Type B pancreatic cell (in vitro differentiated cells): ENCODE results near the gene TPRN. TPM values are rescaled to one million over a fixed set of nuclear protein-coding genes. Genes with fewer than 3 reads are reported as not detected.

ENCODE experiments used
- DNase-seq: peaks from one replicate; pipeline ENCODE4 v3.0.0; 2021; ENCODE audit warnings: mixed read lengths; ENCODE audit not compliant: unreplicated experiment; ENCODE audit errors: extremely low spot score
- H3K27ac Mint-ChIP-seq: 2 replicates; pipeline ENCODE4 v1.8.0; 2021; ENCODE audit warnings: mild to moderate bottlenecking, mixed read lengths
- H3K27me3 Mint-ChIP-seq: 2 replicates; pipeline ENCODE4 v1.8.0; 2021; ENCODE audit warnings: mixed read lengths
- H3K36me3 Mint-ChIP-seq: 2 replicates; pipeline ENCODE4 v1.8.0; 2021; ENCODE audit warnings: mixed read lengths
- H3K4me1 Mint-ChIP-seq: one replicate; pipeline ENCODE4 v1.8.0; 2021; ENCODE audit warnings: mixed read lengths; ENCODE audit not compliant: unreplicated experiment
- H3K4me3 Mint-ChIP-seq: 2 replicates; pipeline ENCODE4 v1.8.0; 2021; ENCODE audit warnings: mild to moderate bottlenecking, mixed read lengths
- H3K9me3 Mint-ChIP-seq: 2 replicates; pipeline ENCODE4 v1.8.0; 2021; ENCODE audit warnings: mixed read lengths
- total RNA-seq: library from RNA; stranded (reverse); gene quantifications from 2 replicates; pipeline ENCODE4 v1.2.1, GENCODE V29; 2021; ENCODE audit warnings: low replicate concordance
- TF ChIP-seq, protein P1 (sequence below): fragments of 200-600 bp; sonication (generic); conservative IDR thresholded peaks from 2 replicates; pipeline ENCODE4 v1.5.0; 2021; ENCODE audit warnings: antibody characterized with exemption, mild to moderate bottlenecking

Gene TPRN
- total RNA-seq, 1 donor from 2014 or later, result 24.1 TPM

DNA sequence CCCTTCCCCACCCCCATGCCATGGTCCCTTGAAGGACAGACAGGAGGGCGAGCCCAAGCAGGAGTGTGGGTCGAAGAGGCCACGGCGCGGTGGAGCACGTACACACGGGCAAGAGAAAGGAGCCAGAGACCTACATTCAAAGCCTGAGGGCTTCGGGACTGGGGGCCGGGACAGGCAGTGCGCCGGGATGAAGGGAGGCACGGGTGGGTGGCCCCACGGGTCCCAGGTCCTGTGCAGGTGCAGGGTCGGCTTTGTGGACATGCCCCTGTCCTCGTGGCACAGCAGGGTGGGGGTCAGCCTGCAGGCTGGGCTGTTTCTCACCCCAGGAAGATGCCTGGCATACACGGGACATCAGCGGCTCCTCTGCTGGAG, 40.5 kb downstream of the TPRN start:
- H3K9me3 Mint-ChIP-seq, result no peaks in the 10 kb centered on the region
- TF ChIP-seq, protein P1, sequence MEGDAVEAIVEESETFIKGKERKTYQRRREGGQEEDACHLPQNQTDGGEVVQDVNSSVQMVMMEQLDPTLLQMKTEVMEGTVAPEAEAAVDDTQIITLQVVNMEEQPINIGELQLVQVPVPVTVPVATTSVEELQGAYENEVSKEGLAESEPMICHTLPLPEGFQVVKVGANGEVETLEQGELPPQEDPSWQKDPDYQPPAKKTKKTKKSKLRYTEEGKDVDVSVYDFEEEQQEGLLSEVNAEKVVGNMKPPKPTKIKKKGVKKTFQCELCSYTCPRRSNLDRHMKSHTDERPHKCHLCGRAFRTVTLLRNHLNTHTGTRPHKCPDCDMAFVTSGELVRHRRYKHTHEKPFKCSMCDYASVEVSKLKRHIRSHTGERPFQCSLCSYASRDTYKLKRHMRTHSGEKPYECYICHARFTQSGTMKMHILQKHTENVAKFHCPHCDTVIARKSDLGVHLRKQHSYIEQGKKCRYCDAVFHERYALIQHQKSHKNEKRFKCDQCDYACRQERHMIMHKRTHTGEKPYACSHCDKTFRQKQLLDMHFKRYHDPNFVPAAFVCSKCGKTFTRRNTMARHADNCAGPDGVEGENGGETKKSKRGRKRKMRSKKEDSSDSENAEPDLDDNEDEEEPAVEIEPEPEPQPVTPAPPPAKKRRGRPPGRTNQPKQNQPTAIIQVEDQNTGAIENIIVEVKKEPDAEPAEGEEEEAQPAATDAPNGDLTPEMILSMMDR, result no peak

DNA sequence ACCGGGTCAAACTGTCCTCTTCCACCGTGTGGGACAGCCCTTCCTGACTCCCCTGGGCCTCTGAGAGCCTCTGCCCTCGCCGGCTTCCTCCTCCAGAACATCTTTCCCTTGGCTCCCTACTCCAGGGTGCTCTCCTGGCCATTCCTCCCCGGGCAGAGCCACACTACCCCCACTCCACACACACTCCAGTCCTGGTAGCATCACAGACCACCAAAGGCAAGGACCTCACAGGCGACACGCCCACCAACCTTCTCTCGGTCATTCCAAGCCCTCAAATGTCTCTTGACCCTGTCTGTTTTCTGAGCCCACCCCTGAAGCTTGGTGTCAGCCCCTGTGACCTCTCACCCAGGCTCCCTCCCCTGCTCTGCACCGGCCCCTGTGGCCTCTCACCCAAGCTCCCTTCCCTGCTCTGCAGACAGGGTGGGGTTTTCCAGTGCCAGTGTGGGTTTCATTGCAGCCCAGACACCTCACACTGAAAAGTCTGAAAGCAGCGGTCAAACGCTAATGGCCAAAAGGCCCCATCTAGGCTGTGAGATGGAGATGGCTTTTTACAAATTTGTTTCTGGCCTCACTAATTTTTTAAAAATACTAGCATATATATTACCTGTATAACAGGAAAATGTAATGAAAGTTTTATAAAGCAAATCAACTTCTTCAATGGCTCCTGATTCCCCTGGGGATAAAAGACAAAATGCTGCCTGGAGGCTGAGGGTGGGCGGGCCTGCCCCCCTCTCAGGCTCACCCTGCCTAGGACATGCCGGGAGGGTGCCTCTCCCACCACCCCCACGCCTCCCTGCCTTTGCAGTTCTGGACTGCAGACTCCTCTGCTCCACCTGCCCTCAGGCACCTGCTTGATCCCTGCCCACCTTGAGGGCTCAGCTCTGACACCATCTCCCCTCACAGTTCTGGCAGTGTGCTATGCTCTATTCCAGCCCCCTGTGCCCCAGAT, 41.2 kb downstream of the TPRN start:
- Mint-ChIP-seq H3K9me3 (no peaks in the 10 kb centered on the region), H3K4me3 (no peak overlapping the region), H3K4me1 (no peaks in the 10 kb centered on the region), H3K27ac (no peak overlapping the region), H3K27me3 (peaks cover 77% of the 10 kb centered on the region), H3K36me3 (no peaks in the 10 kb centered on the region)
- TF ChIP-seq, protein P1, result no peak
- no peak for DNase-seq

More for the DNA sequence above, 40.5 kb downstream of the TPRN start:
- no peaks in the 10 kb centered on the region for H3K4me1 Mint-ChIP-seq
- peaks cover 77% of the 10 kb centered on the region for H3K27me3 Mint-ChIP-seq
- H3K4me3 Mint-ChIP-seq, result no peak overlapping the region
- DNase-seq, result no peak
- H3K27ac Mint-ChIP-seq, result no peak overlapping the region
- no peaks in the 10 kb centered on the region for H3K36me3 Mint-ChIP-seq

DNA sequence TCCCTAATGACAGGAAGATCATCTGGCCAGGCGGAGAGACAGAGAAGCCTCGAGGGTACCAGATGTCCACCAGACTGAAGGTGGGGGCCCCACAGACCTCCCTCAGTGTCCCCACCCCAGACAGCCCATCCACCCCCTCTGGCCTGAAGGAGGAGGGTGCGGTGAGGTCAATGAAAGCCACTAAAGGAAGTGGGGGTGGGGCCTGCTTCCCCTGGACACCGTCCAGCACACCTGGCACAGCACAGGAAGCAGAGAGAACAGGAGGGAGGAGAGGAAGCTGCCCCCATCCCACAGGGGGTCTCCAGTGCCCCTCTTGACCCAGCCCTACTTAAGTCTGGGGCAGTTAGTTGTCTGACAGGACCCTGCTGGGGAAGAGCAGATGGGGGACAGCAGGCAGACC, 41.9 kb downstream of the TPRN start:
- H3K36me3 Mint-ChIP-seq, result no peaks in the 10 kb centered on the region
- H3K27ac Mint-ChIP-seq, result no peak overlapping the region
- no peak overlapping the region for H3K4me3 Mint-ChIP-seq
- H3K4me1 Mint-ChIP-seq, result no peaks in the 10 kb centered on the region
- no peaks in the 10 kb centered on the region for H3K9me3 Mint-ChIP-seq
- H3K27me3 Mint-ChIP-seq, result peaks cover 73% of the 10 kb centered on the region
- TF ChIP-seq, protein P1, result no peak
- DNase-seq, result no peak

DNA sequence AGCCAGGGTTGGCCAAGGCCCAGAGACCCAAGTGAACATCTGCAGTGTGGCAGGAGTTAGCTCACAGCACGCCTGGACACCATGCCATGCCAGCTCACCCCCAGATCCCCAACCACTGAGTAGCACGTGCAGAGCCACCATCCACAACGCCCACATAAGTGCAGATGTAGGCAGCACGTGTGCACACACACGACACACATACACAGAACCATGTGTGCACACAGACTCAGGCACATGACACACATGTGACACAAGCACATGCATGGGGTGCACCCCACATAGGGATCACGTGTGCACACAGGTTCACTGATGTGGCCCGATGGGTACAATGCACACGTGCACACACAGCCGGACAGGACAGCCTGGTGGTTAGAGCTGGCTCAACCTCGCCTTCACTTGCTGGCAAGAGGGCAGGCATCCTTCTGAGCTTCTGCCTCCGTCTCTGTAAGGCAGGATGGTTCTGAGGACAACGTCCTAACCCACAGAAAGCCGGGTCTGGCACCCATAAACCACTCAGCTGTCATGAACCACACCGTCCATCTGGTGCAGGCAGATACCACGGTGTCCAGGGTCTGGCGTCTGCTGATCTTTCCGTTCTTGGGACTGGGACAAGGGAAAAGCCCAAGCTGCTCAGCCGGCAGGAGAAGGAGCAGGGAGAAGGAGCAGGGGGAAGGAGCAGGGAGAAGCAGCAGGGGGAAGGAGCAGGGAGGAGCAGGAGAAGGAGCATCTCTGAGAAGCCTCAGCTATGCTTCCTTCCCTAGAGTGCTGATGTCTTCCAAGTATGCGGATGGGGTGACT, 42.7 kb downstream of the TPRN start:
- no peak for DNase-seq
- TF ChIP-seq, protein P1, result no peak
- Mint-ChIP-seq H3K27me3 (peaks cover 65% of the 10 kb centered on the region), H3K4me3 (no peak overlapping the region), H3K9me3 (no peaks in the 10 kb centered on the region), H3K36me3 (no peaks in the 10 kb centered on the region), H3K4me1 (no peaks in the 10 kb centered on the region), H3K27ac (no peak overlapping the region)

DNA sequence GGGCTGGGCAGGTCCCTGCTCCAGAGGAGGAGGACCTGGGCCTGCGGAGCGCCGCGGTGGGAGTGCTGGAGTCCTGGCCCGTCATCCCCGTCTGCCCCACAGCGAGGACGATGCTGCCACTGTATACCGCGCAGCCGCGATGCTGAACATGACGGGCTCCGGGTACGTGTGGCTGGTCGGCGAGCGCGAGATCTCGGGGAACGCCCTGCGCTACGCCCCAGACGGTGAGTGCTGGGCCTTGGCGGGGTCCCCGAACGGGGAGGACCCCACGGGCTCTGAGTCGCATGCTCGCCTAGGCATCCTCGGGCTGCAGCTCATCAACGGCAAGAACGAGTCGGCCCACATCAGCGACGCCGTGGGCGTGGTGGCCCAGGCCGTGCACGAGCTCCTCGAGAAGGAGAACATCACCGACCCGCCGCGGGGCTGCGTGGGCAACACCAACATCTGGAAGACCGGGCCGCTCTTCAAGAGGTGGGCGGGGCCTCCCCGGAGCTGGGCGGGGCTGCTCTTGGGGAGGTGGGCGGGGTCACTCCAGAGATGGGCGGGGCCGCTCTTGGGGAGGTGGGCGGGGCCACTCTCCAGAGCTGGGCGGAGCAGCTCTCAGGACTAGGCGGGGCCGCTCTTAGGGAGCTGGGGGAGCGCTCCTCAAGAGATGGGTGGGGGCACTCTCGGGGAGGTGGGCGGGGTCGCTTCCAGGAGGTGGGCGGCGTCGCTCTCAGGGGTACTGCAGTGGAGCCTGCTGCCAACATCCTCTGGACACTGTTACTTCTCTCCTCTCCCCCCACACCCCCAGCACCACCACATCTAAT, 43.8 kb downstream of the TPRN start:
- Mint-ChIP-seq H3K4me3 (no peak overlapping the region), H3K9me3 (no peaks in the 10 kb centered on the region), H3K27me3 (peaks cover 63% of the 10 kb centered on the region), H3K4me1 (no peaks in the 10 kb centered on the region), H3K27ac (no peak overlapping the region), H3K36me3 (no peaks in the 10 kb centered on the region)
- TF ChIP-seq, protein P1, result no peak
- DNase-seq, result no peak
